HG02678 (cell line): ENCODE measurements around the gene MEF2C.

ENCODE experiments used
- ATAC-seq: cut with Tn5 transposase; IDR thresholded peaks from one replicate; pipeline ENCODE4 v1.9.1; 2021; ENCODE audit warnings: mild to moderate bottlenecking, moderate library complexity; ENCODE audit not compliant: unreplicated experiment

The MEF2C gene

DNA sequence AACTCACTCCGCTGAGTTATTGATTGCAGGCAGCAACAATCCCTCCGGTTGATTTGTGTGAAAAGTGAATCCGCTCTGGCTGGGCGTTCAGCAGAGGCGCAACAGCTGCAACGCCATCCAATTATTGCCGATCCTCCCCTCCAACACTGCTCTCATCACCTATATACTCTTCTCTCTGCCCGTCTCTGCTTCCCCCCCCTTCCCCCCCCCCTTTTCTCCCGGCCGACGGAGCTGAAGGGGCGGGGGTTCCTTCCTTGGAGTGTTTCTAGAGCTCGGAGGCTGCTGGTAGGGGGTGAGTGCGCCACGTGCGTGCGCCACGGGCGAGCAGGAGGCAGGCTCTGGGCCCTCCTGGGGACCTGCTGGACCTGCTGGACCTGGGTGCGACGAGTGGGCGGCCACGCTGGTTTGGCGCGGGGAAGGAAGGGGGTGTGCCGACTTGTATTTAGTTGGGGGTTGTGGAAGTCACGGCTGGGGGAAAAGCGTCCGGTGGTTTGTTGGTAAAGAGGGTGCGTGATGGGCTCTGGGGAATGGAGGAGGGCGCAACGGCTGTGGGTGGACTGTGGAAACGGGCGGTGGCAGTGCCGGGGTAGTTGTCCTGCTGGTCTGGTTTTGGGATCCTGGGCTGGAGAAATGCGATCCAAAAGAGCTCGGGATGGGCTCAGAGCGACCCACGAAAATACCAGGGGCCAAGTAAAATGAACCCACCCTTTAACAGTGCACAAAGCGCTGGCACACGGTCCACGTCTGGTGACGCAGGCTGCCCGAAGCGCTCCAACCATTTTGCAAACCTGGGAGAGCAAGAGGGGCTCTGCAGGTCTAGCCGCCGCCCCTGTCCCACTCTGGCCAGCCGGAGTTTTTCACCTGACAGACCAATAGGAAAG is 6.4 kb upstream of the MEF2C start:
- ATAC-seq: peak; percentile 35

GRCh38 chr5:88888848-88889188 is 5.8 kb upstream of the MEF2C start:
- ATAC-seq: no peak

GRCh38 chr5:88888291-88888690 is 5.3 kb upstream of the MEF2C start:
- no peak for ATAC-seq

DNA sequence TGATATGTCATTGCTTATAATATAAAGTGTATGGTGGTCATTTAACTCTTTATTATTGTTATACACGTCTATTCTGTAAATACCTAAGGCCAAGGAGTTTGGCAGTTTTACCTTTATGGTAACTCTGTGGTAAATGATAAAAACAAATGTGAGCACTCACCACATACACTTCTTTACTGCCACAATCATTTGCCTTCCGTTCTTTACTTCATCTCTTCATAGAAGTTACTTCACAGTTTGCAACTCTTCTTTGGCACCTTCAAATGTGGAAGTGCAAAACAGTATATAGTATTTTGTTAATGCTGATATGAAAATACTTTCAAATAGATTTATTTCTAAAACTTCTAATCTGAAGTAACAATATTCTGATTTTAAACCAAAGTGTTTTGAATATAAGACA is 4.4 kb upstream of the MEF2C start:
- ATAC-seq: no peak

- ATAC-seq: no peak
These were observed 3.9 kb upstream of the MEF2C start for GRCh38 chr5:88886746-88887341.

DNA sequence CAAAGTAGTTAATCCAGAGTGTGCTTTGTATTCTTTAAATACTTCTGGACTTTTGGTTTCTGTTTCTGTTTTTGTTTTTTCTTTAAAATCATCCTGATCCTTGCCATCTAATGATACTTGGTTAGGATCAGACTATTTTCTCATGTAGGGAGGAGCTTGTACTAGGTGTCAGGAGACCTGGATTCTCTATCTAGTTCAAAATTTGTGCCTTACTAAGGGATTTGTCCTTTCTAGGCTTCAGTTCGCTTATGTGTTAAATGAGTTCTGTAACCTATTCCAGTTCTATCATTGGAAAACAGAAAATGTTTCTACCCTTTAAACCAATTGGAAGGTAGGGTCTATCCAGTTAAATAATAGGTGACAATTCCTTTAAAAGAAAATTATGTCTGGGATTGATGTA is 3.3 kb upstream of the MEF2C start:
- ATAC-seq: no peak

DNA sequence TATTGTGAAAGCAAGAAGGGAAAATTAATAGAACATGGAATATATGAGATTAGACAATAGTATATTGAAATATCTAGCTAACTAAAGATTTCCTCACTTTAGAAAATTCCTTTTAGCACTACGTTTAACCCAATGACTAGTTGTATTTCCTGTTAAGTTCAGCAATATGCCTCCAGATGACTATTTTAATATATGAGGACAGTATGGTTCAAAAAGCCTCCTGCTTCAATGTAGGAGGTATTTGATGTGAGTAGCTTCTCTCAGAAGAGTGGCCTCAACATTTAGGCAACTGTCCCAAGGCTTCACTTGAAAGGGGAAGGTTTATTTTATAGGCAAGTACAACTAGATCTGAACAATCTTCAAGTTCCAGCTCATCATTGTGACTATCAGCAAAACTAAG is 2.0 kb upstream of the MEF2C start:
- no peak for ATAC-seq

- no peak for ATAC-seq
These were observed 1.6 kb upstream of the MEF2C start for GRCh38 chr5:88884608-88884877.

- peak; percentile 15 for ATAC-seq
These were observed 1.0 kb upstream of the MEF2C start for GRCh38 chr5:88883836-88884607.

DNA sequence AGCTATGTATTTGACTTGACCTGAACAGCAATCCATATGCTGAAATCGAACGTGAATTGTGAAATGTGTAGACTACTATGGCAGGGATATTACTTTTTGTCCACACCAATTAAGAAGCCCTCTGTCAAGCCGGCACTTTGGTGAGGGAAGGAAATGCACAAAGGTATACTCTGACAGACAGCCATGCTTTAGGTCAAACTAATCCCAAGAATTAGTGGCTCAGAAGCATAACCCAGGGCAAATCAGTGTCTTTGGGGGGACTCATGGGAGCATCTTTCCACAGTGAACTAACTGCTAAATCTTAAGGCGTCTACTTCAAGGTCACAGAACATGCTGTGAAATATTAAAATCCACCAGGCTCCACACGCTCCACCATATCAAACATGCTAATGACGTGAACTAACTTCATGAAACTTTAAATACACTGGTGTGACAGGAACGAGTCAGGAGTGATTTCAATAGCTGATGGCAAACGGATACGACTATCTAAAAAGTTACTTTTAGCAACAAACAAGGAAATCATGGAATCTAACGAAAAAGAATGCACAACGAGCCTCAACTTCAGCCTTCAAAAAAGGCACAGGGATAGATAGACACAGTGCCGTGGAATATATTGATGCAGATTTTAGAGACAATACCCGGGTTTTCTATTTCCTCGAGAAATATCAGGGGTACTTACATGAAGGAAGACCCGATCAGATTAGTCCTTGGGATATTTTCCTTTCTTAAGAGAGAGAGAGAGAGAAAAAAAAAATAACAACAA is 527 bp downstream of the MEF2C start:
- no peak for ATAC-seq

GRCh38 chr5:88881571-88881971 is 1.4 kb downstream of the MEF2C start:
- ATAC-seq: no peak

DNA sequence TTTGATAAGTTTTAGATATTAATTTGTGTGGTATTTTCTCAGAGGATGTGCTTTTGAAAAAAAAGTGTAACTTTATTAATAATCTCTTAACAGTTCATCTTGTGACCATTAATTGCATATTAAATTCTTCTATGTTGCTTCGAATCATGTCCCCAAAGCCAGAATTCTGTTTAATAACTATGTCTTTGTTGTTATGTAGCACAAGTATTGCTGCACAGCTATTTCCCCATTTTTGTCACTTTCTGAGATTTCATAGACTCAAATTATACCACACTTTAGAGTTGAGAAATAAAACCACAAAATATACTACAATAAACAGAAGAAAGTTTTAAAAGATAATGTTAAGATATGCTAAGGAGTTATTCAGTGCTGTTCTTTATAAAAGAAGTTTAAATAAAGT is 2.8 kb downstream of the MEF2C start:
- ATAC-seq: no peak

- ATAC-seq: no peak
These were observed 3.3 kb downstream of the MEF2C start for GRCh38 chr5:88879724-88880123.

- no peak for ATAC-seq
These were observed 4.0 kb downstream of the MEF2C start for GRCh38 chr5:88878976-88879375.

GRCh38 chr5:88877826-88878225 is 5.2 kb downstream of the MEF2C start:
- ATAC-seq: no peak

DNA sequence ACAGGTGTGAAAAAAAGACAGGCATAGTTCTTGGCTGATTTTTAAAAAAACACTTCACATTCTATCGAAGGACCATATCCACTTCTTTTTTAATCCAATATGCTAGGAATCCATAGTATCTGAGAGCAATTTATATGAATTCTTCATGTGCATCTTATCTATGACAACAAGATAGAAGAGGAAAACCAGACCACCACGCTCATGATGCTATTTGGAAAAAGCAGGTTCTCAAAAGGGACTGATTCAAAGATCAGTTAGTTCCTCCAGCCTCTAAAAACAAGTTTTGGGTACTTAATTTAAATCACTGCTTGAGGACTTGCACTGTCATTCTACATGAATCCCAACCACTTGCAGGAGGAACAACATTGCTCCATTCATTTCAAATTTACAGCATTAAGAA is 6.3 kb downstream of the MEF2C start:
- no peak for ATAC-seq

DNA sequence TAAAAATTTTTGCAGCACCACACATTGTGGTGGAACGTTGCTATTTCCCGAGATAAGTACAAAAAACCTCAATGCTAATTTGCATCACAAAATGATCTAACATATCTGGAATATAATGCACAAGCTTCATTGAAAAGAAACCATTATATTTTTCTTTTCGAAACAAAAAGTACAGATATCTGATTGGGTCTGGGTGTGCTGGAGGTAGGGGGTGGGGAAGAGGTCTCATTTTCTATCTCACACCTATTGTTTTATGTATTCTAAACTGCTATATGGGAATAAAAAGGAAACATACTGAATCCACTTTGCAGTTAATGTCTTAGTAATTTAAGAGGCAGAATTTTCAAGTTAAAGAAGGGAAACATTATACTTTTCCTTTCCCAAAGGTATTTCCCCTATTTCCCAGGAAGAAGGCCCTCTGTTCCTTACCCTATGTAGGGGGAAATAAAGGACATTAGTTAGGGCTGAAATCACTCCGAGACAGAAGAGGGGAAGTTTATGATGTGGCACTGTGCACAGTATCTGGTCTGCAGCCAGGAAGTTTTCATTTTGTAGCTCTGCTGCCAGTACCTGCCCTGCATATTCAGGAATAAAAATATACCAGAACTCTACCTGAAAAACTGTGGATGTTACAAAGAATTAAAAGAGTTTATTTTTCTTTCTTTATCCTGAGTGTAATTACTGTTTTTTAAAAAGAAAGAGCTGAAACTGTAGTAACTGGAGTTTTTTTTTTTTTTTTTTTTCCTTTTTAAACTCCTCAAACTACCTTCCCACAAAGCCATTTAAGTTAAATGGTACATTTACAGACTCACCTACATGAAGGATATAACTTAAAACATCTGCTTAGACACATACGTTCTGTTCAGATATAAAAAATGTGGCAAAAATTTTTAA is 7.4 kb downstream of the MEF2C start:
- ATAC-seq: peak; percentile 48

- no peak for ATAC-seq
These were observed 9.5 kb downstream of the MEF2C start for GRCh38 chr5:88873447-88873846.

DNA sequence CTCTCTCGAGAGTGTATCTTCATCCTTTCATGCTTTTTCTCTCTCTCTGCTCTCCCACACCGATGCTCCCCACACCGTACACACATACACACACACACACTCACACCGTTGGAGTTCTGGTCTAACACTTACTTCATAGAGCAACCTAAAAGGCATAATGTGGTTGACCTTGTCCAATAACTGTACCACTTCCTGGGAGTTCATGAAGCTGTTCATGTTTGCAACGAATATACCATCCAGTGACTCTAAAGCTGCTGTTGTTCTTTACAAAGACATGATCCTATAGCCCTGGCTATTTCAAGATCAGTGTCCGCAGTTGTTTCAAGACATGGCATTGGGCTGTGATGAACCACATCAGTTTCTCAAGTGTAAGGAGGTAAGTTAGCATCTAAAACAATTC is 10.0 kb downstream of the MEF2C start:
- no peak for ATAC-seq

DNA sequence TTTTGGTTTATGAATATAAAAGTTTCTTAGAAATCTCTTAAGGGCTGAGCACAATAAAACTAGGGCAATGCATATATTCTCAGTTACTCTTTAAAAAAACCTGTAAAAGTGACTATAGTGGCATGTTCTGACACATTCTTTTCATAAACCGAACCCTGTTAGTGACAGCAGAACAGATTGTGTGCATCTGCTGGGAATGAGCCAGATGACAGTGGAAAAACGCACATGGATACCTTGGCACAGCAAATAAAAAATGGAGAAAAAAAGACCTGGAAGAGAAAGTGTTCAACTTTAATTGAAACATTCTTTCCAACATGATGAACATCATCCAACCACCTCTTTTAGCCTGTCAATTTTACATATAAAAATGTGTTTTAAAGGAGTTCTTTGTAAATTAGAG is 12.7 kb downstream of the MEF2C start:
- no peak for ATAC-seq
